Measurements from ENCODE around the gene DCP2. TPM values are rescaled to one million over a fixed set of nuclear protein-coding genes. Genes with fewer than 3 reads are reported as not detected.

The DCP2 gene
- total RNA-seq, 4 donors from 2014 or later, result 15.7 to 26.7 (median 17.7) TPM

GRCh38 chr5:113036826-113037225 lies 60.2 kb downstream of the DCP2 start:
- H3K9me3 ChIP-seq, result no peaks in the 10 kb centered on the region
- intact Hi-C loops (cut with DNase I), result no loop called here
- WGBS, result 94% methylated on average over 1 of the region's 1 CpG

DNA sequence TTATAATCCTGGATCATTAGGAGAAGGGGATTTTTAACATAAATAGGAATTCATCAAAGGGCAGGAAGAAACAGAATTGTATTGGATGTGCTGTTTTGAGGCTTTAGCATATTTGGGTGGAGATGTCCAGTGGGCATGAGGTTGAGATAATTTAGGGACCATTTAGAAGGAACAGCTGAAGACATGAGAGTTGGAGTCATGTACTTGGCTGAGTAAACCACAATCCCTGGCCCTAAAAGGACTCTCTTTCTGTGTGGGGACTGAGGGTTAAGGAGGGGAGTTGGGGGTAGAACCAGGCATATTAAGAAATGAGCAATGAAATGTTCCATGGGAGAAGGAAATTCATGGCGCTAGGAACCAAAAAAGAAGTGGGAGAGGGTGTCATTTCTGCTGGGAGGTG lies 61.5 kb downstream of the DCP2 start:
- no peak for DNase-seq (ENCODE audit: extremely low spot score)
- WGBS, result 97% methylated on average over 1 of the region's 1 CpG
- Histone ChIP-seq H3K4me1 (peaks cover 0 to 2% (median under 1%) of the 10 kb centered on the region in 4 donors), H3K9me3 (no peaks in the 10 kb centered on the region), H3K4me3 (no peak overlapping the region), H3K36me3 (peaks cover 0 to 75% (median 25%) of the 10 kb centered on the region in 4 donors), H3K27ac (replicated peaks in 1 of 4) (no peak overlapping the region), H3K27me3 (no peaks in the 10 kb centered on the region)
- intact Hi-C loops (cut with DNase I), result no loop called here
- no peak for TF ChIP-seq POLR2A (IDR thresholded peaks at IDR 0.05; ENCODE audit: low read depth)
- no peak for TF ChIP-seq EP300 (IDR thresholded peaks at IDR 0.05)
- TF ChIP-seq POLR2AphosphoS5 (IDR thresholded peaks at IDR 0.05), result no peak
- TF ChIP-seq, protein P1, sequence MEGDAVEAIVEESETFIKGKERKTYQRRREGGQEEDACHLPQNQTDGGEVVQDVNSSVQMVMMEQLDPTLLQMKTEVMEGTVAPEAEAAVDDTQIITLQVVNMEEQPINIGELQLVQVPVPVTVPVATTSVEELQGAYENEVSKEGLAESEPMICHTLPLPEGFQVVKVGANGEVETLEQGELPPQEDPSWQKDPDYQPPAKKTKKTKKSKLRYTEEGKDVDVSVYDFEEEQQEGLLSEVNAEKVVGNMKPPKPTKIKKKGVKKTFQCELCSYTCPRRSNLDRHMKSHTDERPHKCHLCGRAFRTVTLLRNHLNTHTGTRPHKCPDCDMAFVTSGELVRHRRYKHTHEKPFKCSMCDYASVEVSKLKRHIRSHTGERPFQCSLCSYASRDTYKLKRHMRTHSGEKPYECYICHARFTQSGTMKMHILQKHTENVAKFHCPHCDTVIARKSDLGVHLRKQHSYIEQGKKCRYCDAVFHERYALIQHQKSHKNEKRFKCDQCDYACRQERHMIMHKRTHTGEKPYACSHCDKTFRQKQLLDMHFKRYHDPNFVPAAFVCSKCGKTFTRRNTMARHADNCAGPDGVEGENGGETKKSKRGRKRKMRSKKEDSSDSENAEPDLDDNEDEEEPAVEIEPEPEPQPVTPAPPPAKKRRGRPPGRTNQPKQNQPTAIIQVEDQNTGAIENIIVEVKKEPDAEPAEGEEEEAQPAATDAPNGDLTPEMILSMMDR (IDR thresholded peaks at IDR 0.05), result no peak

More at GRCh38 chr5:113036826-113037225, 60.2 kb downstream of the DCP2 start:
- TF ChIP-seq, protein P1 (IDR thresholded peaks at IDR 0.05), result no peak
- TF ChIP-seq EP300 (IDR thresholded peaks at IDR 0.05) (no peak), POLR2AphosphoS5 (IDR thresholded peaks at IDR 0.05) (no peak), POLR2A (IDR thresholded peaks at IDR 0.05; ENCODE audit: low read depth) (no peak)
- peaks cover 8 to 11% (median 9%) of the 10 kb centered on the region in 4 donors for H3K4me1 ChIP-seq
- H3K27ac ChIP-seq (replicated peaks in 1 of 4), result no peak overlapping the region
- peak; percentile 47 for DNase-seq (ENCODE audit: extremely low spot score)
- no peak overlapping the region for H3K4me3 ChIP-seq
- H3K27me3 ChIP-seq, result no peaks in the 10 kb centered on the region
- peaks cover 0 to 65% (median 25%) of the 10 kb centered on the region in 4 donors for H3K36me3 ChIP-seq

- intact Hi-C loops (cut with DNase I), result no loop called here
- no peak overlapping the region for H3K4me3 ChIP-seq
- TF ChIP-seq POLR2A (IDR thresholded peaks at IDR 0.05; ENCODE audit: low read depth) (no peak), POLR2AphosphoS5 (IDR thresholded peaks at IDR 0.05) (no peak), EP300 (IDR thresholded peaks at IDR 0.05) (no peak)
- TF ChIP-seq, protein P1 (IDR thresholded peaks at IDR 0.05), result no peak
- H3K27ac ChIP-seq (replicated peaks in 1 of 4), result no peak overlapping the region
- peaks cover 0 to 5% (median 1%) of the 10 kb centered on the region in 4 donors for H3K4me1 ChIP-seq
- 60% methylated on average over 6 of the region's 9 CpGs for WGBS
- peak; percentile 64 for DNase-seq (ENCODE audit: extremely low spot score)
- no peaks in the 10 kb centered on the region for H3K27me3 ChIP-seq
- peaks cover 0 to 80% (median 27%) of the 10 kb centered on the region in 4 donors for H3K36me3 ChIP-seq
- H3K9me3 ChIP-seq, result no peaks in the 10 kb centered on the region
These were observed 62.1 kb downstream of the DCP2 start for GRCh38 chr5:113038714-113039113.

- H3K27me3 ChIP-seq, result no peaks in the 10 kb centered on the region
- TF ChIP-seq, protein P1 (IDR thresholded peaks at IDR 0.05), result no peak
- no peak for TF ChIP-seq EP300 (IDR thresholded peaks at IDR 0.05)
- TF ChIP-seq POLR2AphosphoS5 (IDR thresholded peaks at IDR 0.05), result no peak
- TF ChIP-seq POLR2A (IDR thresholded peaks at IDR 0.05; ENCODE audit: low read depth), result no peak
- H3K4me1 ChIP-seq, result peaks cover 0 to 5% (median 2%) of the 10 kb centered on the region in 4 donors
- H3K36me3 ChIP-seq, result peaks cover 0 to 75% (median 27%) of the 10 kb centered on the region in 4 donors
- no peak overlapping the region for H3K4me3 ChIP-seq
- DNase-seq (ENCODE audit: extremely low spot score), result peak; percentile 78
- no peaks in the 10 kb centered on the region for H3K9me3 ChIP-seq
- WGBS, result 86% methylated on average over 14 of the region's 14 CpGs
- H3K27ac ChIP-seq (replicated peaks in 1 of 4), result no peak overlapping the region
- intact Hi-C loops (cut with DNase I), result no loop called here
These were observed 62.8 kb downstream of the DCP2 start for GRCh38 chr5:113039229-113039933.
